ENCODE data around the gene PLXNA4.
A peak's percentile ranks its signal among the peaks of the same experiment; 100 is the strongest.

The PLXNA4 gene

DNA sequence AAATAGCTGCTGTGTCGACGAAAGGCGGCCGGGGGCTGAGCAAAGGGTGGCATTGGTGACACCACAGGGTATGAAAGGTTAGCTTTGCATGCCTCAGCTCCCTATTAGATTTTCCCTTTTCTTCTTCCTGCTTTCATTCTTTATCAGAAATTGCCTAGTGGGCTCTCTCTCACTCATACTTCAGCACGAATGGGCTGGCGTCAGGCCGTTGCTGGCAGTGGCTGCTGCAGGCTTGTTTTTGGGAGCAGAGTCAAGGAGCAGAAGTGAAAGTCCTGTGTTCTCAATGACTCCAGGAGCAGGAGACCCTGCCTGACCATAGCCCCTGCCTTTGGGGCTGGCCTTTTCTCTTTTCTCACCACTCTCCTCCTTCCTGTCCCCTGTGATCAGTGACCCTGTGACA is 318.0 kb downstream of the PLXNA4 start:
- no peaks in the 10 kb centered on the region for H3K36me3 ChIP-seq (ENCODE audit: control insufficient read depth in 1 of 2, insufficient read depth in 2 of 2, low read depth in 1 of 2, low read length in 2 of 2)
- no peak overlapping the region for H4K91ac ChIP-seq (ENCODE audit: low read length)
- no peaks in the 10 kb centered on the region for H3K79me1 ChIP-seq (replicated peaks; ENCODE audit: low read length, poor library complexity, severe bottlenecking)
- H3K4me1 ChIP-seq (ENCODE audit: control insufficient read depth, insufficient read depth, low read depth, low read length): peaks cover 5% of the 10 kb centered on the region
- no peak overlapping the region for H3K18ac ChIP-seq (ENCODE audit: low read depth in 1 of 2, low read length in 2 of 2)
- 98% methylated on average over 7 of the region's 7 CpGs for WGBS
- peaks cover 0 to 12% of the 10 kb centered on the region in 2 experiments for H3K27me3 ChIP-seq (ENCODE audit: control insufficient read depth in 1 of 2, insufficient read depth in 1 of 2, low read length in 2 of 2)
- no peak overlapping the region for H3K4me2 ChIP-seq (ENCODE audit: low read length, poor library complexity, severe bottlenecking)
- no peak overlapping the region for H3K4ac ChIP-seq (ENCODE audit: low read depth in 1 of 2, low read length in 2 of 2)
- no peak overlapping the region for H3K4me3 ChIP-seq (ENCODE audit: insufficient read depth in 1 of 2, low read depth in 1 of 2, low read length in 2 of 2)
- DNase-seq: no peak
- no peak overlapping the region for H3K27ac ChIP-seq (ENCODE audit: low read length, poor library complexity, severe bottlenecking)
- no peak overlapping the region for H3K23ac ChIP-seq (ENCODE audit: low read length in 2 of 2)
- no peak overlapping the region for H3K9ac ChIP-seq (ENCODE audit: low read length)
- H3K14ac ChIP-seq (ENCODE audit: low read length in 2 of 2): no peak overlapping the region
- no peak overlapping the region for H2AK5ac ChIP-seq (ENCODE audit: low read length, severe bottlenecking)
- H2AFZ ChIP-seq (ENCODE audit: low read depth, low read length): no peak overlapping the region
- no peak overlapping the region for H2BK15ac ChIP-seq (ENCODE audit: low read depth, poor library complexity, severe bottlenecking)
- no peak overlapping the region for H2BK5ac ChIP-seq (ENCODE audit: low read depth, low read length, poor library complexity, severe bottlenecking)
- no peaks in the 10 kb centered on the region for H3K9me3 ChIP-seq (ENCODE audit: control insufficient read depth, low read length)
- H4K8ac ChIP-seq (ENCODE audit: low read length): no peak overlapping the region
- no peak overlapping the region for H2BK12ac ChIP-seq (ENCODE audit: low read length in 2 of 2)
- no peak overlapping the region for H2BK120ac ChIP-seq (ENCODE audit: low read depth, low read length)

DNA sequence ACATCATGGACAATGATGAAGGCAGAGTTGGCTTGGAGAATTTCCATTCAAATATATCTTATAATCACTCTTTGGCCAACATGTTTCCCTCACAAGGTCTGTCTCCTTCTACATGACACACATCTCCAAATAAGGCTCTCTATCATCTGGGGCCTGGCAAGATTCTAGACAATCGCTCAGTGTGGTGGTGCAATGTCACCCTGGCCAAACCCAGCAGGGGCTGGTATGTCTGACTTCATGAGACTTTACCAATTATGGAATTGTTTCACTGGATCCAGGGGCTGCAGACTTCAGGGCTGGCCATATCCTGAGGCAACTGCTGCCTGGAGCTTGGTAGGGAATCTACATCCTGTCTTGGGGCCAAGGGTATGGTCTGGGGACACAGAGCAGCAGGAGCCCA is 319.0 kb downstream of the PLXNA4 start:
- Histone ChIP-seq H3K27ac (ENCODE audit: low read length, poor library complexity, severe bottlenecking) (no peak overlapping the region), H2BK12ac (ENCODE audit: low read length in 2 of 2) (no peak overlapping the region), H3K18ac (ENCODE audit: low read depth in 1 of 2, low read length in 2 of 2) (no peak overlapping the region), H3K9me3 (ENCODE audit: control insufficient read depth, low read length) (no peaks in the 10 kb centered on the region), H3K23ac (ENCODE audit: low read length in 2 of 2) (no peak overlapping the region), H3K4ac (ENCODE audit: low read depth in 1 of 2, low read length in 2 of 2) (no peak overlapping the region), H2BK120ac (ENCODE audit: low read depth, low read length) (no peak overlapping the region), H3K4me2 (ENCODE audit: low read length, poor library complexity, severe bottlenecking) (no peak overlapping the region), H2BK5ac (ENCODE audit: low read depth, low read length, poor library complexity, severe bottlenecking) (no peak overlapping the region), H3K4me3 (ENCODE audit: insufficient read depth in 1 of 2, low read depth in 1 of 2, low read length in 2 of 2) (no peak overlapping the region), H4K8ac (ENCODE audit: low read length) (no peak overlapping the region), H3K79me1 (replicated peaks; ENCODE audit: low read length, poor library complexity, severe bottlenecking) (no peaks in the 10 kb centered on the region), H2BK15ac (ENCODE audit: low read depth, poor library complexity, severe bottlenecking) (no peak overlapping the region), H2AFZ (ENCODE audit: low read depth, low read length) (no peak overlapping the region), H3K14ac (ENCODE audit: low read length in 2 of 2) (peak overlapping the region in 1 of 2 experiments; percentile 35), H3K9ac (ENCODE audit: low read length) (no peak overlapping the region), H4K91ac (ENCODE audit: low read length) (no peak overlapping the region), H2AK5ac (ENCODE audit: low read length, severe bottlenecking) (no peak overlapping the region), H3K4me1 (ENCODE audit: control insufficient read depth, insufficient read depth, low read depth, low read length) (peaks cover 5% of the 10 kb centered on the region), H3K27me3 (ENCODE audit: control insufficient read depth in 1 of 2, insufficient read depth in 1 of 2, low read length in 2 of 2) (peaks cover 0 to 10% of the 10 kb centered on the region in 2 experiments), H3K36me3 (ENCODE audit: control insufficient read depth in 1 of 2, insufficient read depth in 2 of 2, low read depth in 1 of 2, low read length in 2 of 2) (no peaks in the 10 kb centered on the region)
- 96% methylated on average over 1 of the region's 1 CpG for WGBS
- no peak for DNase-seq

DNA sequence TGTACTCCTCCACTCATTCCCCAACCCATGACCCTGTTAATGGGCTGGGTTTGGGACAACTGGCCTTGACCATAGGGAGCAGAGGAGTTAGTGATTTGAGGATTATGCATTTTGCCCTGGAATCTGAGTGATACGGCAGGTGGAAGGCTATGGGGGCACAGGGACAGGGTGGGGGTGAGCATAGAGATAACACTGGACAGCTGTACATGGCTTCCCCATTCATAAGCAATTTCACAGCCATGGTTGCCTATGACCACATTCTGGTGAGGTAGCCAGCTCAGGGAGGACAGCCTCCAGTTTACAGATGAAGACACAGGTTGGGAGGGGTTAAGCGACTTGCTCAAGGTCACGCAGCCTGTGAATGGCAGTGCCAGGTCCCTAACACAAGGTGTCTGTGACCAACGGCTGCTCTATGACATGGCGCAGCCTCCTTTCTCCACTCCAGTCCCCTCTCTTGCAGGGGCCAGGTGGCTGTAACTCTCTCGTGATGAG is 319.5 kb downstream of the PLXNA4 start:
- no peak for DNase-seq
- H3K4ac ChIP-seq (ENCODE audit: low read depth in 1 of 2, low read length in 2 of 2): no peak overlapping the region
- H3K14ac ChIP-seq (ENCODE audit: low read length in 2 of 2): peak overlapping the region in 1 of 2 experiments; percentile 35
- 85% methylated on average over 6 of the region's 6 CpGs for WGBS
- H2BK12ac ChIP-seq (ENCODE audit: low read length in 2 of 2): no peak overlapping the region
- H3K4me1 ChIP-seq (ENCODE audit: control insufficient read depth, insufficient read depth, low read depth, low read length): peaks cover 5% of the 10 kb centered on the region
- H3K23ac ChIP-seq (ENCODE audit: low read length in 2 of 2): no peak overlapping the region
- H3K18ac ChIP-seq (ENCODE audit: low read depth in 1 of 2, low read length in 2 of 2): no peak overlapping the region
- H3K9me3 ChIP-seq (ENCODE audit: control insufficient read depth, low read length): no peaks in the 10 kb centered on the region
- no peak overlapping the region for H2AK5ac ChIP-seq (ENCODE audit: low read length, severe bottlenecking)
- no peak overlapping the region for H3K9ac ChIP-seq (ENCODE audit: low read length)
- no peak overlapping the region for H2BK15ac ChIP-seq (ENCODE audit: low read depth, poor library complexity, severe bottlenecking)
- H2AFZ ChIP-seq (ENCODE audit: low read depth, low read length): no peak overlapping the region
- no peaks in the 10 kb centered on the region for H3K36me3 ChIP-seq (ENCODE audit: control insufficient read depth in 1 of 2, insufficient read depth in 2 of 2, low read depth in 1 of 2, low read length in 2 of 2)
- H4K8ac ChIP-seq (ENCODE audit: low read length): no peak overlapping the region
- no peak overlapping the region for H2BK120ac ChIP-seq (ENCODE audit: low read depth, low read length)
- peaks cover 0 to 8% of the 10 kb centered on the region in 2 experiments for H3K27me3 ChIP-seq (ENCODE audit: control insufficient read depth in 1 of 2, insufficient read depth in 1 of 2, low read length in 2 of 2)
- H3K4me2 ChIP-seq (ENCODE audit: low read length, poor library complexity, severe bottlenecking): no peak overlapping the region
- H2BK5ac ChIP-seq (ENCODE audit: low read depth, low read length, poor library complexity, severe bottlenecking): no peak overlapping the region
- H3K27ac ChIP-seq (ENCODE audit: low read length, poor library complexity, severe bottlenecking): no peak overlapping the region
- no peaks in the 10 kb centered on the region for H3K79me1 ChIP-seq (replicated peaks; ENCODE audit: low read length, poor library complexity, severe bottlenecking)
- H3K4me3 ChIP-seq (ENCODE audit: insufficient read depth in 1 of 2, low read depth in 1 of 2, low read length in 2 of 2): no peak overlapping the region
- H4K91ac ChIP-seq (ENCODE audit: low read length): no peak overlapping the region

DNA sequence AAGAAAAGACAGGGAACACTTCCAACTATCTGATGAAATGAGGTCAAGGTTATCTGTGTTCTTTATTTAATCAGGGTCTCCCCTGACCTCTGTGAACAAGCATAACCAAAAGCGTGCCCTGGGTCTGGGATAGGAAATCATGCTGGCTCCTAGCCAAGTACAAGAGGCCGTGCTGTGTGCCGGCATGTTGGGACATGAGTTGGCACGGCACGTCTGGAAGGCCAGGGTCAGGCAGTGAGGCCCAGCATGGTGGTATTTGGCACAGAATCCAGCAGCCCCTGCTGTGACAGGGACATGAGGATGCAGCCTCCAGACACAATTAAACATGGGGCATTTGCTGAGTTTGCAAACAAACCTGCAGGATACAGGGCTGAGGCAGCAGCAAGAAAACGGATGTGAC is 320.4 kb downstream of the PLXNA4 start:
- no peak overlapping the region for H3K27ac ChIP-seq (ENCODE audit: low read length, poor library complexity, severe bottlenecking)
- no peak overlapping the region for H2BK5ac ChIP-seq (ENCODE audit: low read depth, low read length, poor library complexity, severe bottlenecking)
- no peak overlapping the region for H2BK15ac ChIP-seq (ENCODE audit: low read depth, poor library complexity, severe bottlenecking)
- H4K8ac ChIP-seq (ENCODE audit: low read length): no peak overlapping the region
- DNase-seq: no peak
- H2AFZ ChIP-seq (ENCODE audit: low read depth, low read length): no peak overlapping the region
- H2AK5ac ChIP-seq (ENCODE audit: low read length, severe bottlenecking): no peak overlapping the region
- 88% methylated on average over 6 of the region's 6 CpGs for WGBS
- no peak overlapping the region for H2BK120ac ChIP-seq (ENCODE audit: low read depth, low read length)
- no peaks in the 10 kb centered on the region for H3K79me1 ChIP-seq (replicated peaks; ENCODE audit: low read length, poor library complexity, severe bottlenecking)
- no peaks in the 10 kb centered on the region for H3K27me3 ChIP-seq (ENCODE audit: control insufficient read depth in 1 of 2, insufficient read depth in 1 of 2, low read length in 2 of 2)
- H3K4me2 ChIP-seq (ENCODE audit: low read length, poor library complexity, severe bottlenecking): no peak overlapping the region
- no peak overlapping the region for H3K14ac ChIP-seq (ENCODE audit: low read length in 2 of 2)
- no peak overlapping the region for H3K4me3 ChIP-seq (ENCODE audit: insufficient read depth in 1 of 2, low read depth in 1 of 2, low read length in 2 of 2)
- peaks cover 5% of the 10 kb centered on the region for H3K4me1 ChIP-seq (ENCODE audit: control insufficient read depth, insufficient read depth, low read depth, low read length)
- no peak overlapping the region for H3K4ac ChIP-seq (ENCODE audit: low read depth in 1 of 2, low read length in 2 of 2)
- no peak overlapping the region for H3K23ac ChIP-seq (ENCODE audit: low read length in 2 of 2)
- no peak overlapping the region for H3K9ac ChIP-seq (ENCODE audit: low read length)
- H2BK12ac ChIP-seq (ENCODE audit: low read length in 2 of 2): no peak overlapping the region
- no peak overlapping the region for H4K91ac ChIP-seq (ENCODE audit: low read length)
- no peaks in the 10 kb centered on the region for H3K36me3 ChIP-seq (ENCODE audit: control insufficient read depth in 1 of 2, insufficient read depth in 2 of 2, low read depth in 1 of 2, low read length in 2 of 2)
- no peak overlapping the region for H3K18ac ChIP-seq (ENCODE audit: low read depth in 1 of 2, low read length in 2 of 2)
- H3K9me3 ChIP-seq (ENCODE audit: control insufficient read depth, low read length): no peaks in the 10 kb centered on the region
